ENCODE measurements around the gene GPR37L1.
"Not testable (repeated sequence)": the region's sequence is repeated elsewhere in the genome, so short reads cannot be mapped to it uniquely, and the experiment has no call there.

GPR37L1 gene

GRCh38 chr1:202135221-202135721 is 12.6 kb downstream of the GPR37L1 start:
- DNase-seq: peak; percentile 45

- DNase-seq: no peak
Observed at GRCh38 chr1:202140833-202141232, 18.1 kb downstream of the GPR37L1 start.

DNA sequence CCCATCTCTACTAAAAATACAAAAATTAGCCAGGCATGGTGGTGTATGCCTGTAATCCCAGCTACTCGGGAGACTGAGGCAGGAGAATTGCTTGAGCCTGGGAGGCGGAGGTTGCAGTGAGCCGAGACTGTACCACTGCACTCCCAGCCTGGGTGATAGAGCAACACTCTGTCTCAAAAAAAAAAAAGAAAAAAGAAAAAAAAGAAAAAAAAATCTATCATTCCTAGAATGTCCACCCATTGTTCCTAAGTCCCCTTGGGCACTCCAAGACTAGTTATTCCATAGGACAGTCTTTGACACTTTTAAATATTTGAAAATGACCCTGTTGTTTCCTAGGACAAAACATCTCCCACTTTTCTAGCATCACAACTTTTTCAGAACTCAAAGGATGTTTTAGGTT is 18.8 kb downstream of the GPR37L1 start:
- DNase-seq: not testable (repeated sequence)

DNA sequence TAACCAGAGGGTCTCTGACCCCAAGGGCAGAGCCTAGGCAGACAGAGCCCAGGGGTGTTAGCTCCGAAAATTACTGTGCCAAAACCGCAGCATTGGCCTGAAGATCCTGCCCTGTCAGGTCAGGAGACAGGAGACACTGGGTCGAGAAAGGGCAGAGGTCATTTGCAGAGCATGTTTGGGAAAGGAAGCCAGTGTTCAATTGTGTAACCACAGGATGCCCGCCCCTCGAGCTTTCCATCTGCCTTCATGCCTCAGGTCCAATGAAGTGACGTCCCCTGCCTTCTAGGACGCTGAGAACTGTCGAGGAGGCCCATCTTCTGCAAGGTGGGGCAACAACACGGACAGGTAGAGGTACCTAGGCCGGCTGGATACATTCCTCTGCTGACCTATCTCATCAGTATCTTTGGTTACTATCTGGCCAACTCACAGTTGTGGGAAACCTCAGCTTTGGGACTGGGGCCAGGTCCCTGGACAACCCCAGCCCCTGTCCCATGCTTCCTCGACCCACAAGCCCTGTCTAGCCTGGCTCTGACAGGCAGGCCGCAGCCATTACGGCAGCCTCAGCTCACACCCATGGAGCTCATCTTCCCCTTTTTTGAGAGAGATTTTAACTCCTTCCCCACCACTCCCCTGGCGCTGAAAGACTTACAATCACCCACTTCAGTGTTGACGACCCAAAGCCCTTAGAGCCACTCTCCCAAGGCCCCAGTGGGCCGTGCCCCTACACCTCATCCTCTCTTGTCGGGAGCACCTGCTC is 20.5 kb downstream of the GPR37L1 start:
- no peak for DNase-seq

DNA sequence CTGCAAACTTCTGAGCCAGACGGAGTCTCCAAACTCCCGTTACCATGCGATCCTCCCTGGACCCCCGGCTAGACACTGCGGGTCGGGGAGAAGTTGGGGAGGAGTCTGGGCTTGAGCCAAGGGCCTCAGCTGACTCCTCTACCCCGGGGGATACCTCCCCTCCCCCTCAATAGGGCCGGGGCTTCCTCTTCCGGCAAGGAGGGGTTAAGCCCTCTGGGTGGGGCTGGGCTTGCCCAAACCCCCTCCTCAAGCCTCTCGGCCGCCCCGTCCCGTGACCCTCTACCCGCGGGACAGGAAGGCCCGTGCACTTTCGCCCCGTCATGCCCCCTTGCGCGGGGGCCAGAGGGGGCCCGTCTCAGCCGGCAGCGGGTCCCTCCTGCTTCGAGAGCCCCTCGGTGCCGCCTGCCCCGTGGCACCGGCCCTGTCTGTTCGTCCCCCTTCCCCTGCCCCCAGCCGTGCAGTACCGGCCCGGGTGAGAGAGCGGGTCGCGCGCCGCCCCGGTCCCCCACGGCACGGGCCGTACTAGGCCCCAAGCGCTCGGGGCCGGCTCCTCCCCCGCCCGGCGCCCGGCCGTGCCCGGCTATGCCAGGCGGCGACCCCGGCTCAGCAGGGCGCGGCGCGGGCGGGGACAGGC is 21.2 kb downstream of the GPR37L1 start:
- DNase-seq: peak; percentile 28

DNA sequence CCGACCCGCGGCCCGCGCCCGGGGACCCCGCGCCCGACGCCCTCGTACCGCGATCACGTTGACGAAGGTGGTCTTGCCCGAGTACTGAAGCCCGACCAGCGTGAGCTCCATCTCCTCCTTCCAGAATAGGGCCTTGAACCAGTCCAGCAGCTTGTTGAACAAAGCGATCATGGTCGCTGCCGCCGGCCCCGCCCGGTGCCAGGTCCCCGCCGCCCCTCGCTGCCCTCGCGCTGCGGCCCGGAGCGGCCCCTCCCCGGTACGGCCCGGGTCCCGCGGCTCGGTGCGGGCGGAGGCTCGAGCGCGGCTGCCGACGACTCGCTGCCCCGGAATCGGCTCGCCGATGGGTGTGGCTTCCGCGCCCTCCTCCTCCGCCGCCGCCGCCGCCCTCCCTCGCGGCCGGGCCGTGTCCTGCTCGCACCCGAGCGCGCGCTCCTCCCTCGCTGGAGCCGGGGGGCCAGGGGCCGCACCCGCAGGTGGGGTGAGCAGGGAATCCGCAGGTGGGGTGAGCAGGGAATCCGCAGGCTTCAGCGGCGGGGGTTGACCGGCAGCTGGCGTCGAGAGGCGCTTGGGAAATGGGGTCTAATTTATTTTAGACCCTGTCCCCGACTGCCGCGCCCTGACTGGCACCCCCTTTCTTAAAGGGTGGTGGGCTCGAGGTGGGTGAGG is 21.8 kb downstream of the GPR37L1 start, which contains the start of gene ARL8A:
Gene ARL8A (minus strand): TSS at position 336 of the 666 bp plus-strand sequence. CDS start 165 bp downstream, at position 171.
- DNase-seq: peak; percentile 54

GRCh38 chr1:202145068-202145743 is 22.5 kb downstream of the GPR37L1 start:
- DNase-seq: no peak

GRCh38 chr1:202145744-202146140 is 23.0 kb downstream of the GPR37L1 start:
- not testable (repeated sequence) for DNase-seq

DNA sequence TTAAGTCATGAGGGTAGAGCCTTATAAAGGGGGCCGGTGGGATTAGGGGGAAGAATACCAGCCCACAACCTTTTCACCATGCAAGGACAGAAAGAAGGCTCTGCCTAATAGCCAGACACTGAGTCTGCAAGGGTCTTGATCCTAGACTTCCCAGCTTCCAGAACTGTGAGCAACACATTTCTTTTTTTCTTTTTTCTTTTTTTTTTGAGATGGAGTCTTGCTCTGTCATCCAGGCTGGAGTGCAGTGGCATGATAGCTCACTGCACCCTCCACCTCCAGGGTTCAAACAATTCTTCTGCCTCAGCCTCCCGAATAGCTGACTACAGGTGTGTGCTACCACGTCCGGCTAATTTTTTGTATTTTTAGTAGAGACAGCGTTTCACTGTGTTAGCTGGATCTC is 23.6 kb downstream of the GPR37L1 start:
- no peak for DNase-seq

GRCh38 chr1:202146993-202147392 is 24.3 kb downstream of the GPR37L1 start:
- no peak for DNase-seq

DNA sequence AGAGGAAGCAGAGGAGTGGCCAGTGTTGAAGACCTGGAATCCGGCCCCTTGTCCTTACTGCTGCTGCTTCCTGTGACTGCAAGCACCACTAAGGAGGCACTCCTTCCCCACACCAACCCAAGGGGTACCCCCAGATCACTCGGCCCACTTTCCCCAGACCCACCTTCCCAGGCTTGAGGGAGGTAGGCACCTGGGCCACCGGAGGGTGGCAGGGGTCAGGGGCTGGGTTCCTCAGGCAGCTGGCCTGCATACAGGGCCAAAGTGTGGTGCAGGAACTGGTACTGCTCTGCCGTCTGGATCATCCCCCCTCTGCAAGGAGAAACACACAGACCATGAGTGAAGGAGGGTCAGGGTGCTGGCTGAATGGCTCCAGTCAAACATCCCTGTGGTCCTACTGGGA is 25.7 kb downstream of the GPR37L1 start:
- DNase-seq: no peak

GRCh38 chr1:202149566-202149965 is 26.8 kb downstream of the GPR37L1 start:
- DNase-seq: peak; percentile 26

DNA sequence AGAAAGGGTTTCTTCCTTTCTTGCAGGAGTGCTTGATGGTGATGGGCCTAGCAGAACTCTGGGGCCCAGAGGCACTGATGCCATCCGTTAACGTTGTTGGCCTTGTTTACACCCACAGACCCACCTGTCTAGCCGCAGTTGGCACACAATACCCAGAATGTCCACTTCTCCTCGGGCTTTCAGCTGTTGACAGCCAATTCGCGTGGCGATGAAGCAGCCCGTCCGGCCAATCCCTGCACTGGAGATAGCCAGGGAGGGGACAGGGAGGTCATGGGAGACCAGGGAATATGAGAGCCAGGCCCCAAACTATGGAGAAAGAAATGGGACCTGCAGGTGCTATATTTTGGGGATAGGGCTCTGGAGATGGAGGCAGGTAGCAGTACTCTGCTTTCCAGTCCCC is 27.5 kb downstream of the GPR37L1 start:
- no peak for DNase-seq

DNA sequence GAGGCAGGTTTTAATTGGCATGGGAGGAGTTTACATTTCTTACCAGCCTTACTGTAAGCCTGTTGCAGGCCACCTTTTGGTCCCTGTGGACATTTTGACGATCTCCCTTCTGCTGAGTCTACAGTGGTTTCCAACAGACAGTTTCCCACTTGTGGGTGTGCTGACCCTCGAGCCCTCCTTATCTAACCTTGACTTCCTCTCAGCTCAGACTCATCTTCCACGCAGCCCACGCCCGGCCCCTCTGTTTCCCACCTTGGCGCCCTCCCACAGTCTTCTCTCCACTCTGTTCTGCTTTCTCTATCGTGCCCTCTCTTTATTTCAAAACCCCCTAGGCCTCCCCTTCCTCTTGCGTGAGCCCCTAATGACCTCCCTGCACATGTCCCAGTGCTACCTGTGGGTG is 27.9 kb downstream of the GPR37L1 start:
- DNase-seq: no peak

GRCh38 chr1:202151045-202151444 is 28.3 kb downstream of the GPR37L1 start:
- no peak for DNase-seq

DNA sequence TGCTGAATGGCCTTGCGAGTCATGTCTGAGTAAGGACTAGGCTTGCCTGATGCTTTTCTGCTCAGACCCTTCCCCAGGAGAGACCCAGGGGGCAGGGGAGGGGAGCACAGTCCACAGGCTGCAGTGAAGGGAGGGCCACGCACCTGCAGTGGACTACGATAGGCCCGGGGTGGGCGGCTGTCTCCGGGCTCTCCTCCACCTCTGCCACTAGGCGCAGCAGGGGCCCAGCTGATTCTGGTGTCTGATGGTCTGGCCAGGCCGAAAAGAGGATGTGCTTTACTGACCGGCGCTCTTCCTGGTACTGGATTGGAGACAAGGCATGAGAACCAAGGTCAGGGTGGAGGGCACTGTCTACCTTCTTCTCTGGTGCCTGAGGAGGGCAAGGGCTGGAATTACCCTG is 29.7 kb downstream of the GPR37L1 start:
- no peak for DNase-seq

DNA sequence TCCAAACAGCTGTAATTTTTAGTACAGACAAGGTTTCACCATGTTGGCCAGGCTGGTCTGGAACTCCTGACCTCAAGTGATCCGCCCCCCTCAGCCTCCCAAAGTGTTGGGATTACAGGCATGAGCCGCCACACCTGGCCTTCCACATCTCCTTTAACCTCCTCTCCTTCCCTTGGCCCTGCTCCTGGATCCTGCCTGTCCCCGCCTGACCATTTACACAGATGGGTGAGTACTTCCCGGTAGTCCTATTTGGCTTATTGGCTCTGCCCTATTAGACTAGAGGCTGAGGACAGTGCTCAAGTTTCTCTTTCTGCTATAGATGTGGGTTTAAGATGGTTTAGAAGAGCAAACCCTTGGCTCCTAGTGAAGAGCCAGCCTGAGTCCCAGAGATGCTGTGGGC is 30.6 kb downstream of the GPR37L1 start:
- no peak for DNase-seq

DNA sequence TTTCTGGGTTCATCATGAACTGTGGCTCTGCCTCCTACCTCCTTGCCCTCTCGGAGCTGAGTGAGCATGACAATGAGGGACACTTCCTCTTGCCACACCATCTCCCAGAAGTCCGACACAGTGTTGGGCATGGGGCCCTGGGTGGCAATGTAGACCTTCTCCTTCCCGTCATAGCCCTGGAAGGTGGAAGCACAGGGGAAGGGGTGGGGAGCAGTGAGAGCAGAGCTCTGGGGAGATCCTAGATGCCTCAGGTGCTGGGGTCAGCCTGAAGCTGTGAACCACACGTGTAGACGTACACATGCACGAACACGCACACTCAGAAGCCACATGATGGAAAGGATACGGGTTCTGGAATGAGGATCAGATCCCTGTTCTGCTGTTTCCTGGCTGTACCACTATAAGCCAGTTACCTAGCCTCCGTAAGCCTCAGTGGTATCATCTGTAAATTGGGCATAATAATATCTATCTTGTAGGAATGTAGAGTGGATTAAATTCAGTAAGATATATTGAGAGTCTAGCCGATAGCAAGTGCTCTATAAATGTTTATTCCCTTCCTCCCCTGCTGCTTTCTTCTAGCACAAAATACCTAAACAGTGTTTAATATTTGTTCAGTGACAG is 31.5 kb downstream of the GPR37L1 start:
- DNase-seq: no peak

DNA sequence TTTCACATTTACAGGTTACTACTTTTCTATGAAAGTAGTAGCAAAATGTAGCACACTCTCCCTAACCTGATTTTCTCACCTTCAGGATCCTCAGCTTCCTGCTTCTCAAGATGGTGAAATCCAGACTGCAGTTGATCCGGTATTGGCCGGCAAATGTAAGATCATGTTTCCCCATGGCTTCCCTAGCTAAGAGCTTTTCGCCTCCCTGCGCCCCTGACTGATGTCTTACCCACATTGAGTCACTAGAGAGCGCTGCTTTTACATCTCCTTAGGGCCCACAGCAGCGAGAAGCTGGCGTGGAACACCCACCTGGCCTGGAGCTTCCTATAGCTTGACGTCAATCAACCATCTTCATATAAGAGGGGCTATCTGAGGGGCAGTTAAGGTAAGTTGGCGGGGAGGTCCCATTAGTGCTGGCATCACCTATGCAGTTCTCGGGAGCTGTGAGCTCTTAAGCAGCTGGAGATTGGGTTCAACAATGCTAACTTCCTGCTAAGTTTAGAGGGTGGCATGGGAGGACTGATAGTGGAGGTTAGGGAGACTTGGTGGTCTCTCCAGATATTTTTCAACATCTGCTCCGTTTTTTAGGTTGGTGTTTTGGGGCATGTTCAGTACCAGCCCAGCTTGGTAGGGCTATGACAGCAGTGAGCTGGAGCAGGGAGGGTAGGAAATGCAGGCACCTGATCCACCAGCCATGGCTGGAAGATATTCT is 32.2 kb downstream of the GPR37L1 start:
- DNase-seq: peak; percentile 53

GRCh38 chr1:202155478-202156021 is 32.8 kb downstream of the GPR37L1 start:
- no peak for DNase-seq

GRCh38 chr1:202156590-202156989 is 33.9 kb downstream of the GPR37L1 start:
- no peak for DNase-seq

GRCh38 chr1:202157945-202158344 is 35.2 kb downstream of the GPR37L1 start:
- no peak for DNase-seq
